ENCODE results near the gene ENO1. TPM values are rescaled to one million over a fixed set of nuclear protein-coding genes. Genes with fewer than 3 reads are reported as not detected.

Gene ENO1
- total and polyA plus RNA-seq, 2 of the 8 experiments (the other 6 are each of a cell fraction or from before 2014, with no cell fraction given) = 1,763 to 2,117 TPM

- Histone ChIP-seq H3K4me2 (ENCODE audit: insufficient read depth in 1 of 2, low read depth in 2 of 2, low read length in 2 of 2) (no peak overlapping the region; a peak in 1 of 4 replicates), H2AFZ (ENCODE audit: low read length) (no peak overlapping the region), H4K91ac (replicated peaks; ENCODE audit: insufficient read length, low read length) (no peak overlapping the region), H3K23ac (ENCODE audit: insufficient read length) (no peak overlapping the region), H3K36me3 (ENCODE audit: control insufficient read depth in 2 of 4, insufficient read depth in 4 of 4, low read length in 3 of 4) (no peaks in the 10 kb centered on the region), H2BK120ac (replicated peaks; ENCODE audit: low read depth, low read length) (no peak overlapping the region), H3K9me3 (ENCODE audit: insufficient read depth in 2 of 2, low read depth in 1 of 2, low read length in 1 of 2) (peaks cover 3 to 4% of the 10 kb centered on the region in 2 experiments; a peak in 3 of 4 replicates), H2BK15ac (ENCODE audit: low read length) (no peak overlapping the region), H3K9ac (replicated peaks in 1 of 4; ENCODE audit: extremely low read depth in 1 of 4, low read depth in 3 of 4, low read length in 3 of 4) (no peak overlapping the region; a peak in 1 of 7 replicates), H3K27ac (ENCODE audit: low read depth, low read length) (no peak overlapping the region), H4K5ac (ENCODE audit: insufficient read length, low read depth, low read length) (no peak overlapping the region), H2AK5ac (ENCODE audit: low read depth, low read length) (no peak overlapping the region), H3K79me1 (ENCODE audit: low read depth, low read length) (no peaks in the 10 kb centered on the region), H3K4me1 (replicated peaks in 1 of 4; ENCODE audit: control insufficient read depth in 3 of 4, insufficient read depth in 4 of 4, low read length in 3 of 4) (peaks cover 0 to 7% (median 4%) of the 10 kb centered on the region in 4 experiments; a peak in 5 of 7 replicates), H2BK20ac (ENCODE audit: low read length) (no peak overlapping the region), H3K79me2 (ENCODE audit: control insufficient read depth in 1 of 2, insufficient read depth in 2 of 2, low read length in 2 of 2) (no peaks in the 10 kb centered on the region), H3K4ac (replicated peaks; ENCODE audit: insufficient read length, low read depth, low read length) (no peak overlapping the region), H2BK12ac (ENCODE audit: low read depth, low read length) (no peak overlapping the region), H3K56ac (replicated peaks; ENCODE audit: insufficient read length, low read depth, low read length) (no peak overlapping the region), H3K18ac (ENCODE audit: extremely low read depth, low read length) (no peak overlapping the region), H3K27me3 (replicated peaks in 1 of 4; ENCODE audit: control insufficient read depth in 3 of 4, extremely low read depth in 1 of 4, insufficient read depth in 3 of 4, low read length in 3 of 4) (no peaks in the 10 kb centered on the region), H2BK5ac (ENCODE audit: low read depth, low read length) (no peak overlapping the region), H4K20me1 (replicated peaks in 1 of 2; ENCODE audit: control insufficient read depth in 1 of 2, insufficient read depth in 2 of 2, low read length in 2 of 2) (no peaks in the 10 kb centered on the region), H3K14ac (ENCODE audit: insufficient read length) (no peak overlapping the region), H3K4me3 (ENCODE audit: extremely low read depth in 1 of 4, insufficient read depth in 2 of 4, low read depth in 3 of 4, low read length in 4 of 4) (no peak overlapping the region), H3K23me2 (ENCODE audit: low read depth, low read length) (no peaks in the 10 kb centered on the region), H4K8ac (ENCODE audit: extremely low read depth, insufficient read depth, low read length) (no peak overlapping the region; the same call in 1 of the 2 replicates)
- no peak for FAIRE-seq
- CTCF ChIA-PET (ENCODE audit: partially characterized antibody) = interaction anchor here (0.6 to 3.1 kb wide), 16 partner anchors 10 to 194 kb away, joined by 3 to 15 read pairs (median 3); no protein-coding TSS in a partner anchor
- 88% methylated on average over 7 of the region's 7 CpGs; no CpG with 5 or more reads in 1 of the 2 experiments for WGBS, 2 experiments (ENCODE audit: extremely low coverage in 1 of 2, insufficient coverage in 1 of 2, insufficient read length in 1 of 2, insufficient replicate concordance in 2 of 2, low coverage in 1 of 2, low lambda C conversion rate in 2 of 2, missing lambda C conversion rate in 1 of 2)
- DNase-seq (ENCODE audit: low read depth in 1 of 2, low spot score in 2 of 2) = no peak
- TF ChIP-seq, protein P1, sequence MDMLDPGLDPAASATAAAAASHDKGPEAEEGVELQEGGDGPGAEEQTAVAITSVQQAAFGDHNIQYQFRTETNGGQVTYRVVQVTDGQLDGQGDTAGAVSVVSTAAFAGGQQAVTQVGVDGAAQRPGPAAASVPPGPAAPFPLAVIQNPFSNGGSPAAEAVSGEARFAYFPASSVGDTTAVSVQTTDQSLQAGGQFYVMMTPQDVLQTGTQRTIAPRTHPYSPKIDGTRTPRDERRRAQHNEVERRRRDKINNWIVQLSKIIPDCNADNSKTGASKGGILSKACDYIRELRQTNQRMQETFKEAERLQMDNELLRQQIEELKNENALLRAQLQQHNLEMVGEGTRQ (IDR thresholded peaks at IDR 0.05; ENCODE audit: low read length) = no peak
- POLR2A ChIA-PET (ENCODE audit: partially characterized antibody) = interaction anchor here (0.6 to 2.2 kb wide), 5 partner anchors 18 to 57 kb away, joined by 3 to 9 read pairs (median 3); no protein-coding TSS in a partner anchor
Measured at GRCh38 chr1:8914466-8914865, 36.0 kb upstream of the ENO1 start.

Data from H1 (cell line).